HG03060 (cell line): ENCODE results near the gene APBA2.
"Not testable (repeated sequence)": the region's sequence is repeated elsewhere in the genome, so short reads cannot be mapped to it uniquely, and the experiment has no call there.

ENCODE experiments used
- ATAC-seq: cut with Tn5 transposase; IDR thresholded peaks from one replicate; pipeline ENCODE4 v1.9.1; 2021; ENCODE audit warnings: low read depth, moderate number of reproducible peaks; ENCODE audit not compliant: unreplicated experiment

The APBA2 gene

GRCh38 chr15:28994142-28994830 is 108.5 kb downstream of the APBA2 start:
- no peak for ATAC-seq

DNA sequence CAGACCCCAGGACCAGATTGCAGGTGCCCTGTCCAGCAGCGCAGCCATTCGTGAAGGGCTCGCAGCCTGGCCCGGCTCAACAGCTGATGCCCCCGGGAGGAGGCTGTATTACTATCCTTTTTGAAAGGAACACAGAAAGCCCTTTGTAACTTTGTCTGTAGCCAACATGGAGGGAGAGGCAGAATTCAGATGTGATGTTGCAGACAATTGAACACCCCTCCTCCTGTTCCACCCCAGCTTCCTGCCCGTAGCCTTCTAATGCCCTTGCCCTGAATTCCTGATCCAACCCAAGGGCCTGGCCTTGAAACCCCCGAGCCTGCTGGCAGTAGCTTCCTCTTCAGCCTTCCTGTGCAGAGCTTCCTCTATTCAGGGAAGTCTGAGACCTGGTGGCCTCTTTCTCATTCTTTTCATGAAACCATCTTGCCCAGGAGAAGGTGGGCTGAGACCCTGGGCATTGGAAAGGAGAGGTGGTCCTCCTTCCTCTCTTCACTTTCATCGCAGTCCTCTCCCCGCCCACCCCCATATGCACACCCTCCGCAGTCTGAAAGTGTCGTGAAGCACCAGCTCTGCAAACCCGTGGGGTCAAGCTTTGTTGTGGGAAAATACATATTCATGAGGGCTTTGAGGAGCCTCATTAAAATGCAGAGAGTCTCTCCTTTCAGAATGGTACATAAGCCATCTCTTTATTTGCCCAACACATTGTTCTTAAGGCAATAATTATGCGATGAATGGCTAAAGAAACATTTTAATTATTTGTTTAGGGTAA is 109.2 kb downstream of the APBA2 start:
- no peak for ATAC-seq

- ATAC-seq: no peak
These were observed 109.9 kb downstream of the APBA2 start for GRCh38 chr15:28995705-28996104.

DNA sequence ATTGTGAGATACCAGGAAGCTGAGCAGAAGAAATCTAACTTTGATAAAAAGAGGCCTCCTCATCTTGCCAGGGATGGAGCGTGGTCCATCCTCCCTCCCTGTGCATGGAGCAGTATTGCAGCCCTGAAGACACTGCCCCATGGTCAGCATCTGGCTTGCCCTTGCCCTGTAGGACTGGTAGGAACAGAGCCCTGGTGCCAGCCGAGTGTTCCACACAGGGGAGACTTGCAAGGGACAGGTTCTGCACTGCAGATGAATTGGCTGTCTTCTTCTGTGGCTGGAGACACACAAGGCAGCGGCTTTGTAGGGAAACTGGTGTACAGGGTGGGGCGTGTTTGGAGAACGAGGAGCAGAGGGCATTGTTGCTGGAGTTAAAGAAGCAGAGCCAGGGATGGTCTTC is 110.5 kb downstream of the APBA2 start:
- no peak for ATAC-seq

GRCh38 chr15:28996953-28997352 is 111.2 kb downstream of the APBA2 start:
- no peak for ATAC-seq

DNA sequence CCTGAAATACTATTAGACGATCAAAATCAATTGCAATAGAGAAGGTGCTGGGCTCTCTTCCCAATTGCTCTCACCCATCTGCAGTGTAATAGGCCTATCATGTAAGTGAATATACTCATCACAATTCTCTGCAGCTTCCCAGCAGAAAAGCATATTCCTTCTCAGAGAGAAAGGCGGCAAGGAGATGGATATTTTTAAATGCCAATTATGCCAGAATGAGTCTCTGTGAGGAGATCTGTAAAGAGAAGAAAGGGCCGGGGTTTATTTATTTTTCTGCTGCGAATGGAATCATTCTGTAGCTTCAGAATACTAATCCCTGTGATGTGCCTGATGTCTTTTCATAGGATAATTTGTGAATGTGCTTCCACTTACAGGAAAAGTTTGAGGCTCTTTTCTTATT is 112.0 kb downstream of the APBA2 start:
- no peak for ATAC-seq

DNA sequence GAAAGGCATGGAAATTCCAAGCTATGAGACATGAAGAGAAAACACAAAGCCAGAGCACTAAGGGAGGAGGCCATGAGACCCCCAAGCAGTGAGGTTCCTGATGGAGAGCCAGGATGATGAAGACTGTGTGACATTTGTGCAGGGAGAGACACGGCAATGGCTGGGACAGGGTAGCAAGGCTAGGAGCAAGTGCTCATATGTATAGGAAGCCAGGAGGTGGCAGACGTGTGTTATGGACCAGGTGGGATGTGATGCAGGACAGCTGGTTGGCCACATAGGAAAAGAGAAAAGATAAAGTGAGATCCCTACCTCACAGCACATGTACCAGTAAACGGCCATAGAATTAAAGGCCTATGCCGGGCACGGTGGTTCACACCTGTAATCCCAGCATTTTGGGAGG is 112.7 kb downstream of the APBA2 start:
- no peak for ATAC-seq

- no peak for ATAC-seq
These were observed 117.5 kb downstream of the APBA2 start for GRCh38 chr15:29003191-29003839.

- ATAC-seq: no peak
These were observed 118.1 kb downstream of the APBA2 start for GRCh38 chr15:29003840-29004233.

DNA sequence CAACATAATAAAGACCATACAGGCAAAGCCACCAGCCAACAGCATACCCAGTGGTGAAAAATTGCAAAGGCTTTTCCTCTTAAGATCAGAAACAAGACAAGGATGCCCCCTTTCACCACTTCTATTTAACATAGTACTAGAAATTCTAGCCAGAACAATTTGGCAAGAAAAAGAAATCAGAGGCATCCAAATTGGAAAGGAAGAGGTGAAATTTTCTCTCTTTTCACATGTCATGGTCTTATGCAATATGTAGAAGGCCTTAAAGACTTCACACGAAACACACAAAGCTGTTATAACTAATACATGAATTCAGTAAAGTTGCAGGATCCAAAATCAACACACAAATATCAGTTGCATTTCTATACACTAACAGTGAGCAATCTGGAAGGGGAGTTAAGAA is 120.2 kb downstream of the APBA2 start:
- ATAC-seq: no peak

GRCh38 chr15:29008846-29009245 is 123.1 kb downstream of the APBA2 start:
- ATAC-seq: no peak

GRCh38 chr15:29012097-29012496 is 126.3 kb downstream of the APBA2 start:
- no peak for ATAC-seq

GRCh38 chr15:29014493-29014892 is 128.7 kb downstream of the APBA2 start:
- ATAC-seq: no peak

GRCh38 chr15:29016518-29016917 is 130.7 kb downstream of the APBA2 start:
- ATAC-seq: no peak

GRCh38 chr15:29018120-29018805 is 132.5 kb downstream of the APBA2 start:
- ATAC-seq: no peak

GRCh38 chr15:29018995-29019976 is 133.5 kb downstream of the APBA2 start:
- ATAC-seq: no peak

DNA sequence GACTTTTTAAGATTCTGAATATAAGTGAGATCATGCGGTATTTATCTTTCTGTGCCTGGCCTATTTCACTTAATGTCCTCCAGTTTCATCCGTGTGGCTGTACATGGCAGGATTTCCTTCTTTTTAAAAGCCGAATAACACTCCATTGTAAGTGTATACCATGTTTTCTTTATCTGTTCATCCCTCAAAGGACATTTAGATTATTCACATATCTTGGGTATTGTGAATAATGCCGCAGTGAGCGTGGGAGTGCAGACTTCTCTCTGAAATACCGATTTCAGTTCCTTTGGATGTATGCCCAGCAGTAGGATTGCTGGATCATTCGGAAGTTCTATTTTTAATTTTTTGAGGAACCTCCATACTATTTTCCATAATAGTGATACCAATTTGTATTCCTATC is 136.1 kb downstream of the APBA2 start:
- no peak for ATAC-seq

DNA sequence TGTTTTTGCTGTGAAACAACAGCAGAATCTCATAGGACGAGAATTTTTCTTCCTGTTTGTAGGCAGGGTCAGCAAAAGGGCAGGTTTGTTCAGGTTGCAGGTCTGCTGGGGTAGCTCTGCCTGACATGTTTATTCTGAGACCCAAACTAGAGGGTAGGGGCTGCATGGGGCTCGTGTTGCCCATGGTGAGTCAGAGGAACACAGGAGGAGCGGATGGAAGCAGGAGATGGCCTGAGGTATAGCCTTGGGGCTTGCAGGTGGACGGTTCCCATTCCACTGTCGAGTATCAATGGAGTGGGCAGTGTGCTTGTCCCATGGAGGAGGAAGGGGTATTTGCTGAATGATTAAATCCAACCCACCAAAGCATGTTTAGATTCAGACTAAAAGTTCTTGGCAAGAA is 138.9 kb downstream of the APBA2 start:
- ATAC-seq: no peak

- not testable (repeated sequence) for ATAC-seq
These were observed 139.6 kb downstream of the APBA2 start for GRCh38 chr15:29025411-29025810.

- not testable (repeated sequence) for ATAC-seq
These were observed 142.4 kb downstream of the APBA2 start for GRCh38 chr15:29028158-29028557.
